T-cell (primary cell): ENCODE data around the gene CHST9. TPM values are rescaled to one million over a fixed set of nuclear protein-coding genes. Genes with fewer than 3 reads are reported as not detected.

Experiments used
- ATAC-seq, 4 experiments: fragments of 200-7000 bp in 3 of 4; fragments of 150-1000 bp in 1 of 4; cut with Tn5 transposase; replicated peaks in 1 of 4; 1 replicate in 3 of 4; 2 replicates in 1 of 4; pipeline ENCODE4 v1.10.0; 2021; ENCODE audit warnings: moderate library complexity in 3 of 4, mild to moderate bottlenecking in 2 of 4, moderate number of reproducible peaks in 1 of 4
- CTCF ChIA-PET, 2 donors: fragments of 300-600 bp; sonication (Branson Sonifier 250); formaldehyde crosslinking; loops; one replicate each; lab custom pipeline; 2022; ENCODE audit warnings: antibody characterized with exemption in 2 of 2; lab: Charles Lee
- POLR2A ChIA-PET, 2 donors: fragments of 300-600 bp; sonication (Branson Sonifier 250); formaldehyde crosslinking; loops; one replicate each; lab custom pipeline; 2022; ENCODE audit warnings: antibody characterized with exemption in 2 of 2; lab: Charles Lee
- DNase-seq, 35 experiments: peaks; one replicate each; pipeline versions ENCODE4 v3.0.0 to v3.0.0-alpha.2; 2013 to 2023
- H3K27ac ChIP-seq: one replicate; pipeline ENCODE4 v1.5.1; 2013; ENCODE audit warnings: low read length
- H3K27me3 ChIP-seq, 2 experiments: replicated peaks in 1 of 2; 1 replicate in 1 of 2; 2 replicates in 1 of 2; pipeline versions ENCODE4 v1.6.1 to v1.7.0; 2013; ENCODE audit warnings: low read length in 1 of 2, mixed read lengths in 1 of 2; ENCODE audit not compliant: control insufficient read depth in 2 of 2, insufficient read depth in 2 of 2; ENCODE audit errors: extremely low read depth in 1 of 2
- H3K36me3 ChIP-seq, 2 donors: 1 replicate in 1 of 2; 2 replicates in 1 of 2; pipeline versions ENCODE4 v1.6.1 to v1.7.0; 2013; ENCODE audit warnings: low read length in 1 of 2; ENCODE audit not compliant: control insufficient read depth in 2 of 2, insufficient read depth in 1 of 2; ENCODE audit errors: extremely low read depth in 1 of 2
- H3K4me1 ChIP-seq, 2 experiments: 1 replicate in 1 of 2; 2 replicates in 1 of 2; pipeline versions ENCODE4 v1.6.1 to v1.7.0; 2013; ENCODE audit warnings: low read length in 2 of 2, mixed read lengths in 1 of 2; ENCODE audit not compliant: insufficient read depth in 2 of 2, control insufficient read depth in 1 of 2; ENCODE audit errors: extremely low read depth in 1 of 2
- H3K4me3 ChIP-seq, 2 donors: 1 replicate in 1 of 2; 2 replicates in 1 of 2; pipeline versions ENCODE4 v1.5.1 to v1.7.0; 2013; ENCODE audit warnings: mild to moderate bottlenecking in 2 of 2, low read length in 1 of 2, moderate library complexity in 1 of 2; ENCODE audit not compliant: control insufficient read depth in 1 of 2; ENCODE audit errors: extremely low read depth in 1 of 2
- H3K9me3 ChIP-seq: 2 replicates; pipeline ENCODE4 v1.7.0; 2013
- H3K27ac Mint-ChIP-seq, 2 donors: one replicate each; pipeline ENCODE4 v1.8.0; 2020 to 2021; ENCODE audit warnings: mild to moderate bottlenecking in 2 of 2, mixed read lengths in 2 of 2
- H3K27me3 Mint-ChIP-seq, 2 donors: one replicate each; pipeline ENCODE4 v1.8.0; 2021 to 2022; ENCODE audit warnings: mixed read lengths in 2 of 2
- H3K36me3 Mint-ChIP-seq: one replicate; pipeline ENCODE4 v1.8.0; 2021; ENCODE audit warnings: mixed read lengths
- H3K4me1 Mint-ChIP-seq, 3 donors: one replicate each; pipeline ENCODE4 v1.8.0; 2020 to 2022; ENCODE audit warnings: mixed read lengths in 3 of 3, mild to moderate bottlenecking in 1 of 3
- H3K4me3 Mint-ChIP-seq, 3 donors: one replicate each; pipeline ENCODE4 v1.8.0; 2020 to 2022; ENCODE audit warnings: mild to moderate bottlenecking in 3 of 3, mixed read lengths in 3 of 3, moderate library complexity in 3 of 3
- H3K9me3 Mint-ChIP-seq, 3 donors: one replicate each; pipeline ENCODE4 v1.8.0; 2020 to 2022; ENCODE audit warnings: mixed read lengths in 3 of 3
- WGBS: methylation state at CpG from one replicate; pipeline ENCODE4 v1.1.5; 2013; ENCODE audit warnings: missing lambda C conversion rate; ENCODE audit not compliant: insufficient coverage; 5-methylcytosine and 5-hydroxymethylcytosine counted together
- total RNA-seq, 35 experiments: library from RNA in 6 of 35; stranded (reverse) in 6 of 35; fragments of 120-200 nt in 1 of 35; gene quantifications; one replicate each; pipeline versions ENCODE4 v1.2.1 to v1.2.4 and lab custom pipeline; 2013 to 2026

Gene CHST9
- total RNA-seq, 5 donors from 2014 or later (not counting 1 experiment from before 2014, with no cell fraction given): not detected

GRCh38 chr18:26922313-26922712 lies 262.8 kb downstream of the CHST9 start:
- peaks cover 4 to 12% (median 11%) of the 10 kb centered on the region in 3 donors for H3K9me3 Mint-ChIP-seq
- no peak overlapping the region for H3K27ac Mint-ChIP-seq
- ChIA-PET POLR2A (no interaction called here), CTCF (no interaction called here)
- Histone ChIP-seq H3K36me3 (no peaks in the 10 kb centered on the region), H3K27me3 (no peaks in the 10 kb centered on the region), H3K27ac (no peak overlapping the region), H3K4me1 (no peaks in the 10 kb centered on the region), H3K4me3 (no peak overlapping the region), H3K9me3 (no peaks in the 10 kb centered on the region)
- ATAC-seq (no peak), DNase-seq (no peak)
- H3K4me1 Mint-ChIP-seq: no peaks in the 10 kb centered on the region
- no peak overlapping the region for H3K4me3 Mint-ChIP-seq
- no peaks in the 10 kb centered on the region for H3K36me3 Mint-ChIP-seq
- H3K27me3 Mint-ChIP-seq: no peaks in the 10 kb centered on the region

GRCh38 chr18:26920644-26921043 lies 264.5 kb downstream of the CHST9 start:
- no peak overlapping the region for H3K27ac ChIP-seq
- Mint-ChIP-seq H3K9me3 (peaks cover 4 to 12% (median 11%) of the 10 kb centered on the region in 3 donors), H3K27me3 (no peaks in the 10 kb centered on the region), H3K4me3 (no peak overlapping the region), H3K27ac (no peak overlapping the region), H3K36me3 (no peaks in the 10 kb centered on the region), H3K4me1 (no peaks in the 10 kb centered on the region)
- DNase-seq (no peak), ATAC-seq (no peak)
- no peaks in the 10 kb centered on the region for H3K27me3 ChIP-seq
- H3K9me3 ChIP-seq: no peaks in the 10 kb centered on the region
- POLR2A ChIA-PET: no interaction called here
- H3K4me3 ChIP-seq: no peak overlapping the region
- H3K36me3 ChIP-seq: no peaks in the 10 kb centered on the region
- 73% methylated on average over 2 of the region's 4 CpGs for WGBS
- H3K4me1 ChIP-seq: no peaks in the 10 kb centered on the region
- CTCF ChIA-PET: no interaction called here

GRCh38 chr18:26919627-26920026 lies 265.5 kb downstream of the CHST9 start:
- ATAC-seq (no peak), DNase-seq (no peak)
- Mint-ChIP-seq H3K4me3 (no peak overlapping the region), H3K27me3 (no peaks in the 10 kb centered on the region), H3K4me1 (no peaks in the 10 kb centered on the region), H3K27ac (no peak overlapping the region), H3K9me3 (peaks cover 4 to 12% (median 11%) of the 10 kb centered on the region in 3 donors), H3K36me3 (no peaks in the 10 kb centered on the region)
- ChIA-PET CTCF (no interaction called here), POLR2A (no interaction called here)
- Histone ChIP-seq H3K36me3 (no peaks in the 10 kb centered on the region), H3K4me1 (no peaks in the 10 kb centered on the region), H3K4me3 (no peak overlapping the region), H3K27me3 (no peaks in the 10 kb centered on the region), H3K9me3 (no peaks in the 10 kb centered on the region), H3K27ac (no peak overlapping the region)
- 75% methylated on average over 1 of the region's 1 CpG for WGBS

GRCh38 chr18:26919201-26919600 lies 265.9 kb downstream of the CHST9 start:
- Histone ChIP-seq H3K4me1 (no peaks in the 10 kb centered on the region), H3K27ac (no peak overlapping the region), H3K36me3 (no peaks in the 10 kb centered on the region), H3K4me3 (no peak overlapping the region), H3K9me3 (no peaks in the 10 kb centered on the region), H3K27me3 (no peaks in the 10 kb centered on the region)
- Mint-ChIP-seq H3K9me3 (peaks cover 4 to 13% (median 12%) of the 10 kb centered on the region in 3 donors), H3K27me3 (no peaks in the 10 kb centered on the region), H3K4me3 (no peak overlapping the region), H3K36me3 (no peaks in the 10 kb centered on the region), H3K27ac (no peak overlapping the region), H3K4me1 (no peaks in the 10 kb centered on the region)
- POLR2A ChIA-PET: no interaction called here
- ATAC-seq (no peak), DNase-seq (no peak)
- WGBS: 80% methylated on average over 1 of the region's 2 CpGs
- CTCF ChIA-PET: no interaction called here

GRCh38 chr18:26911840-26912239 lies 273.3 kb downstream of the CHST9 start:
- CTCF ChIA-PET: interaction anchor here in 1 of 2 donors (0.6 kb wide), 1 partner anchor 595 kb away, joined by 3 read pairs; no protein-coding TSS in a partner anchor
- Mint-ChIP-seq H3K4me3 (no peak overlapping the region), H3K4me1 (no peaks in the 10 kb centered on the region), H3K36me3 (no peaks in the 10 kb centered on the region), H3K27ac (no peak overlapping the region), H3K9me3 (peaks cover 0 to 9% (median 6%) of the 10 kb centered on the region in 3 donors), H3K27me3 (no peaks in the 10 kb centered on the region)
- H3K36me3 ChIP-seq: no peaks in the 10 kb centered on the region
- POLR2A ChIA-PET: interaction anchor here in 1 of 2 donors (0.6 kb wide), 1 partner anchor 181 kb away, joined by 3 read pairs; no protein-coding TSS in a partner anchor
- H3K4me3 ChIP-seq: no peak overlapping the region
- no peak overlapping the region for H3K27ac ChIP-seq
- H3K4me1 ChIP-seq: no peaks in the 10 kb centered on the region
- ATAC-seq (no peak), DNase-seq (no peak)
- no peaks in the 10 kb centered on the region for H3K27me3 ChIP-seq
- no peaks in the 10 kb centered on the region for H3K9me3 ChIP-seq
- WGBS: 60% methylated on average over 1 of the region's 4 CpGs

GRCh38 chr18:26909599-26910290 lies 275.4 kb downstream of the CHST9 start:
- Histone ChIP-seq H3K36me3 (no peaks in the 10 kb centered on the region), H3K4me1 (no peaks in the 10 kb centered on the region), H3K9me3 (no peaks in the 10 kb centered on the region), H3K4me3 (no peak overlapping the region), H3K27me3 (no peaks in the 10 kb centered on the region), H3K27ac (no peak overlapping the region)
- Mint-ChIP-seq H3K4me1 (no peaks in the 10 kb centered on the region), H3K27me3 (no peaks in the 10 kb centered on the region), H3K36me3 (no peaks in the 10 kb centered on the region), H3K9me3 (peaks cover 0 to 11% (median 11%) of the 10 kb centered on the region in 3 donors), H3K27ac (no peak overlapping the region), H3K4me3 (no peak overlapping the region)
- CTCF ChIA-PET: no interaction called here
- POLR2A ChIA-PET: no interaction called here
- WGBS: 80% methylated on average over 2 of the region's 5 CpGs
- DNase-seq (no peak), ATAC-seq (no peak)
